Hematopoietic multipotent progenitor cell treated with erythropoietin and hydrocortisone succinate and interleukin-3 and kit ligand, for 6 days (in vitro differentiated cells): ENCODE results near the gene CTNND2.

ENCODE experiments used
- DNase-seq: peaks from one replicate; pipeline ENCODE4 v3.0.0-alpha.2; 2015

Gene CTNND2

GRCh38 chr5:11590475-11590874 is 313.8 kb downstream of the CTNND2 start:
- no peak for DNase-seq

- DNase-seq: no peak
Measured at GRCh38 chr5:11588803-11589202, 315.4 kb downstream of the CTNND2 start.

GRCh38 chr5:11584017-11584416 is 320.2 kb downstream of the CTNND2 start:
- DNase-seq: no peak

- DNase-seq: no peak
Measured at GRCh38 chr5:11579351-11579750, 324.9 kb downstream of the CTNND2 start.

- DNase-seq: no peak
Measured at GRCh38 chr5:11574787-11575186, 329.5 kb downstream of the CTNND2 start.

- no peak for DNase-seq
Measured at GRCh38 chr5:11573140-11573992, 330.9 kb downstream of the CTNND2 start.

GRCh38 chr5:11564706-11565105 is 339.5 kb downstream of the CTNND2 start:
- no peak for DNase-seq

GRCh38 chr5:11563822-11564221 is 340.4 kb downstream of the CTNND2 start:
- DNase-seq: no peak

- DNase-seq: no peak
Measured at GRCh38 chr5:11560915-11561697, 343.1 kb downstream of the CTNND2 start.

- DNase-seq: no peak
Measured at GRCh38 chr5:11557063-11557462, 347.2 kb downstream of the CTNND2 start.

GRCh38 chr5:11555171-11555570 is 349.1 kb downstream of the CTNND2 start:
- DNase-seq: no peak

GRCh38 chr5:11547730-11548129 is 356.5 kb downstream of the CTNND2 start:
- no peak for DNase-seq

GRCh38 chr5:11547140-11547539 is 357.1 kb downstream of the CTNND2 start:
- no peak for DNase-seq

- DNase-seq: no peak
Measured at GRCh38 chr5:11540112-11540511, 364.1 kb downstream of the CTNND2 start.

- DNase-seq: no peak
Measured at GRCh38 chr5:11531811-11532555, 372.3 kb downstream of the CTNND2 start.

GRCh38 chr5:11528720-11529119 is 375.5 kb downstream of the CTNND2 start:
- DNase-seq: no peak

GRCh38 chr5:11527652-11528349 is 376.4 kb downstream of the CTNND2 start:
- DNase-seq: no peak

GRCh38 chr5:11525020-11525419 is 379.2 kb downstream of the CTNND2 start:
- DNase-seq: no peak

- DNase-seq: no peak
Measured at GRCh38 chr5:11524188-11524587, 380.1 kb downstream of the CTNND2 start.

- DNase-seq: no peak
Measured at GRCh38 chr5:11522796-11523195, 381.4 kb downstream of the CTNND2 start.

- no peak for DNase-seq
Measured at GRCh38 chr5:11520241-11520930, 383.9 kb downstream of the CTNND2 start.

GRCh38 chr5:11519236-11519635 is 385.0 kb downstream of the CTNND2 start:
- DNase-seq: no peak
